Caki2 (cell line): ENCODE data around the gene BABAM2. TPM values are rescaled to one million over a fixed set of nuclear protein-coding genes. Genes with fewer than 3 reads are reported as not detected.
A peak's percentile ranks its signal among the peaks of the same experiment; 100 is the strongest.
"Not testable (repeated sequence)": the region's sequence is repeated elsewhere in the genome, so short reads cannot be mapped to it uniquely, and the experiment has no call there.

Experiments used
- DNase-seq: peaks from one replicate; pipeline ENCODE4 v3.0.0-alpha.2; 2015; ENCODE audit warnings: low read depth
- in situ Hi-C: cut with HindIII; loops from 2 replicates; pipeline ENCODE4 v1.10.0; 2016; ENCODE audit warnings: low sequenced_read_pairs, low pct_unique_long_range_greater_than_20kb, mixed read lengths
- total RNA-seq: library from RNA; depleted of rRNA; stranded (reverse); fragments of >200 nt; shearing (Covaris generic); gene quantifications from 2 replicates; pipeline ENCODE4 v1.2.3, GENCODE V29; 2014; ENCODE audit warnings: low replicate concordance

Gene BABAM2
- total RNA-seq, 1 experiment from 2014 or later: 47.4 TPM

GRCh38 chr2:28108143-28108542 lies 217.6 kb downstream of the BABAM2 start:
- DNase-seq: no peak
- in situ Hi-C loops: no loop called here

- DNase-seq: not testable (repeated sequence)
Observed at GRCh38 chr2:28113771-28114170, 223.2 kb downstream of the BABAM2 start.

GRCh38 chr2:28117104-28117596 lies 226.6 kb downstream of the BABAM2 start:
- in situ Hi-C loops: no loop called here
- peak; percentile 85 for DNase-seq

More at GRCh38 chr2:28113771-28114170, 223.2 kb downstream of the BABAM2 start:
- in situ Hi-C loops: not testable (repeated sequence)

GRCh38 chr2:28119631-28120030 lies 229.1 kb downstream of the BABAM2 start:
- in situ Hi-C loops: no loop called here
- DNase-seq: no peak

DNA sequence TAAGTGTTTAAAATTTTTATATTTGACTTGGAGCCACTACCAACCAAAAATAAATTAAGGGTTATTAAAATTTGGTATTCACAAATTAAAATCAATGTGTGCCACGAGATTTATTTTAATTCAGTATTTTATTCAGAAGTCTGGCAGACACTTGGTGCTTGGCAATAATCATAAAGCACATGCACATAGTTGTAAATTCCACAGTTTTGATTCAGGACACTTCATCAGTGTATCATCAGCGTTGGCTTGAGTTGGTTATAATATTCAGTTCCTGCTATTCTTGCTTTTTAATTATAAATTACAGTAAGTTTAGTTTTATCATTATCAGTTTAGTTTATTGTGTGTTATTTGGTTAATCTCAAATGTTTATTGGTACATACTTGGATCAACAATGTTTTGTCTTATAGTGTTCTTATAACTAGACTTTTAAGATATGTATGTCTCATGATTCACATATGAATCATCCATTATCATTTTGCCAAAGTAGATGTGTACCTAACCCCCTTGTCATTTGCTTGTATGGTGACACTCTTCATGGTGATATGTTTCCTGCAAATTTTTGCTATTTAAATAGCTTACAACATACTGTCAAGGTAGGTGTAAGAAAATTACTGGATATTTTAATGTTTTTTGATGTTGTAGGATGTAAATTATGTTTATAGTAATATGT lies 237.9 kb downstream of the BABAM2 start:
- in situ Hi-C loops: no loop called here
- DNase-seq: no peak

DNA sequence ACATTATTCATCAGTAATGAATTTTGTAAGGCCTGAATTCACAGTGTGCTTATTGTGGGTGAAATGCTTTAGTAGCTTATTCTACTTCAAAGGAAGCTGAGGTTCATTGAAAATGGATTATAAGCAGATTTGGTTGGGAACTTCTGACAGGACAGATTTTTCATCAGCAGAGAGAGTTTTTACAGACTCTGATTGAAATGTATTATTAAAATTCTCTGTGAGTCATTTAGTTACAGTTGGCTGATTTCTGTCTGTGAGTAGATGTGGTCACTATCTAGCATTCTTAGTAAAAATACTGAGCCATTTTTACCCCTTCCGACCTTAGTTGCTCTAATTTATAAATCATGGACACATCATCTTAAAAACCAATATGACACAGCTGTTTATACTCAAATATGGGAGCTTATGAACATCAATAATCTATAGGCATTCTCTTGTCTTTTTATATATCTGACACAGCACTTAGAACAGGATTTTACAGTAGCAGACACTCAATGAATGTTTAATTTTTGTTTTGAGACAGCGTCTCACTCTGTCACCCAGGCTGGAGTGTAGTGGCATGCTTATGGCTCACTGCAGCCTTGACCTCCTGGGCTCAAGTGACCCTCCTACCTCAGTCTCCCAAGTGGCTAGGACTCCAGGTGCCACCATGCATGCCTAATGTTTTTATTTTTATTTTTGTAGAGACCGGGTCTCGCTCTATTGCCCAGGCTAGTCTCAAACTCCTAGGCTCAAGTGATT lies 239.6 kb downstream of the BABAM2 start:
- in situ Hi-C loops: no loop called here
- peak; percentile 83 for DNase-seq

GRCh38 chr2:28133778-28134177 lies 243.2 kb downstream of the BABAM2 start:
- in situ Hi-C loops: no loop called here
- DNase-seq: no peak

DNA sequence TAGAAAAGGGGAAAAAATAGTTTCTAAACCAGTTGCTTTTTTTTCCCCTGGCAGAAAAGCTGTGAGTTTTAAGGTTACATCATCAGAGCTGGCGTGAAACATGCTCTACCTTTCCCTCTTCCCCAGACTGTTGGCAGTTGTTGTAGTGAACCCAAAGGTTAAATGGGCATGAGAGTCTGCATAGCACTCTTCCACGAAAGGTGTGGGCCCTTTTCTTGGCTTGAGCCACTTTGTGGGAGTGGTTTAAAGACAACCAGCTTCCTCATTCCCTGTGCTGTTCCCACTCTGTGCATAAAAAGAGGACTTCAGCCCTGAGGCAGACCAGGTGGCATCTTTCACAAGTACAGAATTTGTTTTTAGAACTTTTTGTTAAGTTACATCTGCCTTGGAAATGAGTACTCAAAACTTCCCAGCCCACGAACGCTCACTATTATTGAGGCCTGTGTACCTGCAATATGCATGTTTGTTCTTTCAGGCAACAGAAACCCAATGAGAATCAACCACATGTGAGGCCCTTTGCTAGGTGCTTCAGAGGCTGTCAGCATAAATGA lies 243.8 kb downstream of the BABAM2 start:
- DNase-seq: peak; percentile 86
- in situ Hi-C loops: no loop called here

- in situ Hi-C loops: no loop called here
- DNase-seq: no peak
Observed at GRCh38 chr2:28134857-28135256, 244.3 kb downstream of the BABAM2 start.

- DNase-seq: no peak
- in situ Hi-C loops: no loop called here
Observed at GRCh38 chr2:28135324-28135723, 244.8 kb downstream of the BABAM2 start.

GRCh38 chr2:28135799-28136198 lies 245.3 kb downstream of the BABAM2 start:
- in situ Hi-C loops: no loop called here

GRCh38 chr2:28136556-28136955 lies 246.0 kb downstream of the BABAM2 start:
- in situ Hi-C loops: no loop called here
- no peak for DNase-seq

More at GRCh38 chr2:28135799-28136198, 245.3 kb downstream of the BABAM2 start:
- no peak for DNase-seq

DNA sequence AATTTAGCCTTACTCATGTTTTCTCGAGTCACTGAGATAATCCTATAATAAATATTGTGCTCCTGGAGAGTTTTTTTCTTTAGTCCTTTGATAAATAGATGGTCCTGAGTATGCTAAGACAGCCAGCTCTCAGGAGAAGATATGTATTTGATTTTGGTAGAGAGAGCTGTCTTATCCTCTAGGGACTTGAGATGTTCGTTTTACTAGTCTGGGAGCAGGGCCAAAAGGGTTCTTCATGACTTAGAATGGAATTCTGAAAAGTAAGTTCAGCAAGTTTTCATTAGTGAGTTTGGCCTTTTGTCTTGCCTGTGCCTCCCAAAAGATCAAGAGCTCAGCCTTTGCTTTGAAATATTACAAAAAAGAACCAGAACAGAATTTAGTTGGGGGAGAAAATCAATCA lies 246.7 kb downstream of the BABAM2 start:
- in situ Hi-C loops: no loop called here

DNA sequence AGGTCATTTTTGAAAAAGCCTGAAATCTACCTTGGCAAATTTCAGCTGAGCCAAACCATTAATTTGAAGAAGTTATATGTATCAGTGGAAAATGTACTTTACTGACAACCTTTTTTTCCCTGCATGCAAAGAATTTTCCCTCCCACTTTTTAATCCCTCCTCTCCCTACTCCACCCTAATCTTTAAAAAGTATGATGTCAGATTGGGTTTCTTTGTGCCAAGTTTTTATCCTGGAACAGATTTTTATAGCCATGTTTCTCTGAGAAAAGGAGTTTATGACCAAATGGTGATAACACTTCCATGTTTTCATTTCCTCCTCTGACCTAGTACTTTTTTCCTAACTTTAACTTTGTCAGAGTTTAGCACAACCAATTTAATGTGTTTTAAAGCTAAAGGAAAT lies 251.9 kb downstream of the BABAM2 start:
- in situ Hi-C loops: no loop called here
- no peak for DNase-seq

More for the DNA sequence above, 246.7 kb downstream of the BABAM2 start:
- no peak for DNase-seq

- in situ Hi-C loops: no loop called here
- no peak for DNase-seq
Observed at GRCh38 chr2:28148000-28148399, 257.5 kb downstream of the BABAM2 start.

- in situ Hi-C loops: no loop called here
- no peak for DNase-seq
Observed at GRCh38 chr2:28148566-28148965, 258.0 kb downstream of the BABAM2 start.

DNA sequence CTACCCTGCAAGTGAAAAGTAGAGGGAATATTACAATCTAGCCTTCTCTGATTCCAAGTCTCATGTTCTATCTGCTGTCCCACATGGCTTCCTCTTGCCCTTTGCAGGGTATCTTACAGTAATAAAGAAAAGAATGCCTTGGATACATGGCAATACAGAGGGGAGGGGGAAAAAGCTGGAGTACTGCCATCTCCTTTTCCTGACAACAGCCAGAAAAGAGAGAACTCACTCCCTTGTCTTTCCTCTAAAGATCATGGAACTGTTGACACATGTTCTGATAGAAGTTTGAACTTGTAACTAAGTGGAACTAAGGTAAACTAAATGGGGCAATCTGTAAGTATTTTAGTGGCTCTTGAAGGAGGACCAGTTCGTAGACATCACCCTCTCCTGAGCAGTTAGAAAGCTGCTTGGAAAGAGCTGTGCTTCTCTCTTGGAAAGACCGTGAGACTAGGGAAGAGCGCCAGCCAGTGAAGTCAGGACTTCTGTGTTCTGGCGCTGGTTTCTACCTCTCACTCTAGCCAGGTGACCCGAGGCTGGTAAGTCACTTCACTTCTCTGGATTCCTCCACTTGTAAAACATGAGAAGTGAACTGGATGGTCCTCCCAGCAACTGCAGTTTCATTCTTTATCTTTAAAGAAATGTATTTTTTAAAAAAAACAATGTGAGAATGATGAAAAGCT lies 259.8 kb downstream of the BABAM2 start:
- no peak for DNase-seq
- in situ Hi-C loops: no loop called here

DNA sequence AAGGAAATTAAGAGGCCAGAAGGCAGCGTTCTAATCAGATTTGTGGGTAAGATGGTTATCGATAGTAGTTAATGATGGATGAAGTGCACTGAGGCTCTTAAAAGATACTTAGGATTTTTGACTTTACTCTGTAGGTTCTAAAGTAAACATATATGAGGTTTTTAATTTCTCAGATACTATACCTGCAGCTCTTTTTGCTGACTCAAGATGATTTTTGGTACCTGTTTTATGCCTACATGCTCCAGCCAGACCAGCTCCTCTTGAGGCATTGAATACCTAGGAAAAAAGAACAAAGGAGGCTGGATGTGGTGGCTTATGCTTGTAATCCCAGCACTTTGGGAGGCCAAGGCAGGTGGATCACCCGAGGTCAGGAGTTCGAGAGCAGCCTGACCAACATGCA lies 260.5 kb downstream of the BABAM2 start:
- DNase-seq: no peak
- in situ Hi-C loops: no loop called here
